HEK293T (cell line): ENCODE data around the gene MEF2D.

Experiments used
- ARNT ChIP-seq: fragments of 450-650 bp; IDR thresholded peaks from 2 replicates; pipeline ENCODE4 v1.6.1; 2017; ENCODE audit warnings: mild to moderate bottlenecking
- BHLHE40 ChIP-seq: fragments of 450-650 bp; IDR thresholded peaks from 2 replicates; pipeline ENCODE4 v1.6.1; 2016; ENCODE audit warnings: mild to moderate bottlenecking, moderate library complexity, borderline replicate concordance
- CTBP1 ChIP-seq: fragments of 450-650 bp; IDR thresholded peaks from 2 replicates; pipeline ENCODE4 v1.6.1; 2016; ENCODE audit warnings: borderline replicate concordance
- ELF4 ChIP-seq: fragments of 450-650 bp; IDR thresholded peaks from 2 replicates; pipeline ENCODE4 v1.6.1; 2017; ENCODE audit warnings: antibody characterized with exemption
- FOXA1 ChIP-seq: fragments of 450-650 bp; IDR thresholded peaks from 2 replicates; pipeline ENCODE4 v1.6.1; 2016; ENCODE audit warnings: mild to moderate bottlenecking
- FOXK2 ChIP-seq: fragments of 450-650 bp; IDR thresholded peaks from 2 replicates; pipeline ENCODE4 v1.6.1; 2016; ENCODE audit warnings: mild to moderate bottlenecking
- FOXM1 ChIP-seq: fragments of 450-650 bp; IDR thresholded peaks from 2 replicates; pipeline ENCODE4 v1.6.1; 2017; ENCODE audit warnings: mild to moderate bottlenecking, borderline replicate concordance
- HDGF ChIP-seq: fragments of 450-650 bp; IDR thresholded peaks from 2 replicates; pipeline ENCODE4 v1.6.1; 2017; ENCODE audit warnings: antibody characterized with exemption, borderline replicate concordance
- NFRKB ChIP-seq: fragments of 450-650 bp; IDR thresholded peaks from 2 replicates; pipeline ENCODE4 v1.6.1; 2016; ENCODE audit warnings: mild to moderate bottlenecking, moderate library complexity
- SP1 ChIP-seq: fragments of 450-650 bp; IDR thresholded peaks from 2 replicates; pipeline ENCODE4 v1.6.1; 2017
- SUZ12 ChIP-seq: fragments of 450-650 bp; IDR thresholded peaks from 2 replicates; pipeline ENCODE4 v1.6.1; 2016; ENCODE audit warnings: mild to moderate bottlenecking
- ZNF384 ChIP-seq: fragments of 450-650 bp; IDR thresholded peaks from 2 replicates; pipeline ENCODE4 v1.6.1; 2016
- TF ChIP-seq, protein P1 (sequence below): fragments of 450-650 bp; IDR thresholded peaks from 2 replicates; pipeline ENCODE4 v1.6.1; 2016

DNA sequence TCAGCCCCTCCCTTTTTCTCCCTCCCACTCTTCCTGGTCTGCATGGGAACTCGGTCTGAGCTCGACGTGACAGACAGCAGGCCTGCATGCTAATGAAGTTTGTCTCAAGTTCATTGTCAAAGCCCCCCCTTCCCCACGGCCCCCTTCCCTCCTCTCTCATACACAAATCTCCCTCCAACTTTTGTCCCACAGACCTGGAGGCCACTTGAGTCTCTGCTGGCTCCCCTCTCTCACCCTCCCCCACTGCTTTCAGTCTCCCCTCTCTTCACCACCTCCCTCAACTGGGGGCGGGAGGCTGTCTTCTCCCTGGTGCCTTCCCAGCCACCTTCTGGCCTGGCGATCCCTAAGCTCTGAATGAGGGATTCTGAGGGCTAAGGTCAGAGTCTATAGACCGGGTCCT is 70.3 kb downstream of the MEF2D start:
- TF ChIP-seq, protein P1, sequence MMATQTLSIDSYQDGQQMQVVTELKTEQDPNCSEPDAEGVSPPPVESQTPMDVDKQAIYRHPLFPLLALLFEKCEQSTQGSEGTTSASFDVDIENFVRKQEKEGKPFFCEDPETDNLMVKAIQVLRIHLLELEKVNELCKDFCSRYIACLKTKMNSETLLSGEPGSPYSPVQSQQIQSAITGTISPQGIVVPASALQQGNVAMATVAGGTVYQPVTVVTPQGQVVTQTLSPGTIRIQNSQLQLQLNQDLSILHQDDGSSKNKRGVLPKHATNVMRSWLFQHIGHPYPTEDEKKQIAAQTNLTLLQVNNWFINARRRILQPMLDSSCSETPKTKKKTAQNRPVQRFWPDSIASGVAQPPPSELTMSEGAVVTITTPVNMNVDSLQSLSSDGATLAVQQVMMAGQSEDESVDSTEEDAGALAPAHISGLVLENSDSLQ: no peak
- no peak for TF ChIP-seq NFRKB
- no peak for TF ChIP-seq CTBP1
- no peak for TF ChIP-seq FOXM1
- TF ChIP-seq SUZ12: no peak
- TF ChIP-seq ARNT: no peak
- TF ChIP-seq BHLHE40: no peak
- TF ChIP-seq FOXK2: no peak
- no peak for TF ChIP-seq HDGF
- TF ChIP-seq ELF4: no peak
- no peak for TF ChIP-seq ZNF384
- TF ChIP-seq SP1: no peak
- TF ChIP-seq FOXA1: no peak
